ENCODE results near the gene TCF23.

TCF23 gene

GRCh38 chr2:27152796-27153464, 4.1 kb downstream of the TCF23 start:
- no peak overlapping the region for H3K27ac ChIP-seq (ENCODE audit: low read depth, low read length)
- no peak overlapping the region for H3K4ac ChIP-seq (ENCODE audit: low read depth, low read length)
- no peak for DNase-seq
- H3K18ac ChIP-seq (ENCODE audit: low read length): no peak overlapping the region
- no peak overlapping the region for H2AK5ac ChIP-seq (ENCODE audit: low read length)
- no peaks in the 10 kb centered on the region for H3K79me1 ChIP-seq (ENCODE audit: low read length)
- no peak overlapping the region for H2BK120ac ChIP-seq (ENCODE audit: low read depth, low read length)
- H3K9ac ChIP-seq (ENCODE audit: low read length): no peak overlapping the region
- H3K56ac ChIP-seq (ENCODE audit: low read length): no peak overlapping the region
- no peak overlapping the region for H2BK5ac ChIP-seq (ENCODE audit: low read length)
- no peaks in the 10 kb centered on the region for H3K79me2 ChIP-seq (ENCODE audit: control insufficient read depth, insufficient read depth, low read length)
- H3K36me3 ChIP-seq (ENCODE audit: control insufficient read depth, insufficient read depth, low read length): no peaks in the 10 kb centered on the region
- no peak overlapping the region for H2BK15ac ChIP-seq (replicated peaks; ENCODE audit: low read depth)
- no peak overlapping the region for H4K5ac ChIP-seq (ENCODE audit: low read length)
- no peak overlapping the region for H4K8ac ChIP-seq (ENCODE audit: low read depth, low read length)
- H3K4me3 ChIP-seq (ENCODE audit: low read length): no peak overlapping the region
- no peaks in the 10 kb centered on the region for H3K4me1 ChIP-seq (ENCODE audit: control insufficient read depth, low read depth, low read length)
- no CpG with 5 or more reads among the region's 2 CpGs for WGBS (ENCODE audit: extremely low coverage, insufficient coverage, low lambda C conversion rate)
- H3K4me2 ChIP-seq (ENCODE audit: low read length): no peak overlapping the region
- no peaks in the 10 kb centered on the region for H3K27me3 ChIP-seq (ENCODE audit: insufficient read depth, low read length, poor library complexity)
- no peak overlapping the region for H3K23ac ChIP-seq (ENCODE audit: low read length)

- H3K4me1 ChIP-seq (ENCODE audit: control insufficient read depth, low read depth, low read length): no peaks in the 10 kb centered on the region
- no peak overlapping the region for H2AK5ac ChIP-seq (ENCODE audit: low read length)
- no peak overlapping the region for H3K27ac ChIP-seq (ENCODE audit: low read depth, low read length)
- DNase-seq: no peak
- no peaks in the 10 kb centered on the region for H3K79me1 ChIP-seq (ENCODE audit: low read length)
- H4K5ac ChIP-seq (ENCODE audit: low read length): no peak overlapping the region
- no peaks in the 10 kb centered on the region for H3K36me3 ChIP-seq (ENCODE audit: control insufficient read depth, insufficient read depth, low read length)
- no peak overlapping the region for H4K8ac ChIP-seq (ENCODE audit: low read depth, low read length)
- H3K79me2 ChIP-seq (ENCODE audit: control insufficient read depth, insufficient read depth, low read length): no peaks in the 10 kb centered on the region
- H3K9ac ChIP-seq (ENCODE audit: low read length): no peak overlapping the region
- H3K56ac ChIP-seq (ENCODE audit: low read length): no peak overlapping the region
- H3K4me3 ChIP-seq (ENCODE audit: low read length): no peak overlapping the region
- no peaks in the 10 kb centered on the region for H3K27me3 ChIP-seq (ENCODE audit: insufficient read depth, low read length, poor library complexity)
- WGBS (ENCODE audit: extremely low coverage, insufficient coverage, low lambda C conversion rate): no CpG with 5 or more reads among the region's 6 CpGs
- H2BK15ac ChIP-seq (replicated peaks; ENCODE audit: low read depth): no peak overlapping the region
- no peak overlapping the region for H3K4ac ChIP-seq (ENCODE audit: low read depth, low read length)
- H3K18ac ChIP-seq (ENCODE audit: low read length): no peak overlapping the region
- H2BK5ac ChIP-seq (ENCODE audit: low read length): no peak overlapping the region
- H3K23ac ChIP-seq (ENCODE audit: low read length): no peak overlapping the region
- no peak overlapping the region for H2BK120ac ChIP-seq (ENCODE audit: low read depth, low read length)
- no peak overlapping the region for H3K4me2 ChIP-seq (ENCODE audit: low read length)
These were observed 5.7 kb downstream of the TCF23 start for GRCh38 chr2:27154488-27154887.

- H3K79me1 ChIP-seq (ENCODE audit: low read length): no peaks in the 10 kb centered on the region
- H3K23ac ChIP-seq (ENCODE audit: low read length): no peak overlapping the region
- H3K18ac ChIP-seq (ENCODE audit: low read length): no peak overlapping the region
- H3K36me3 ChIP-seq (ENCODE audit: control insufficient read depth, insufficient read depth, low read length): no peaks in the 10 kb centered on the region
- H2AK5ac ChIP-seq (ENCODE audit: low read length): no peak overlapping the region
- H3K4ac ChIP-seq (ENCODE audit: low read depth, low read length): no peak overlapping the region
- H3K9ac ChIP-seq (ENCODE audit: low read length): no peak overlapping the region
- H2BK15ac ChIP-seq (replicated peaks; ENCODE audit: low read depth): no peak overlapping the region
- H3K4me2 ChIP-seq (ENCODE audit: low read length): no peak overlapping the region
- H3K4me3 ChIP-seq (ENCODE audit: low read length): no peak overlapping the region
- H4K8ac ChIP-seq (ENCODE audit: low read depth, low read length): no peak overlapping the region
- no peak for DNase-seq
- WGBS (ENCODE audit: extremely low coverage, insufficient coverage, low lambda C conversion rate): no CpG with 5 or more reads among the region's 9 CpGs
- no peaks in the 10 kb centered on the region for H3K27me3 ChIP-seq (ENCODE audit: insufficient read depth, low read length, poor library complexity)
- H3K56ac ChIP-seq (ENCODE audit: low read length): no peak overlapping the region
- H3K79me2 ChIP-seq (ENCODE audit: control insufficient read depth, insufficient read depth, low read length): no peaks in the 10 kb centered on the region
- H2BK5ac ChIP-seq (ENCODE audit: low read length): no peak overlapping the region
- no peaks in the 10 kb centered on the region for H3K4me1 ChIP-seq (ENCODE audit: control insufficient read depth, low read depth, low read length)
- H2BK120ac ChIP-seq (ENCODE audit: low read depth, low read length): no peak overlapping the region
- H3K27ac ChIP-seq (ENCODE audit: low read depth, low read length): no peak overlapping the region
- no peak overlapping the region for H4K5ac ChIP-seq (ENCODE audit: low read length)
These were observed 6.3 kb downstream of the TCF23 start for GRCh38 chr2:27155069-27155520.

- Histone ChIP-seq H3K18ac (ENCODE audit: low read length) (no peak overlapping the region), H2BK15ac (replicated peaks; ENCODE audit: low read depth) (no peak overlapping the region)
These were observed 9.7 kb downstream of the TCF23 start for GRCh38 chr2:27158468-27158867.

GRCh38 chr2:27159271-27159670, 10.5 kb downstream of the TCF23 start:
- H2BK15ac ChIP-seq (replicated peaks; ENCODE audit: low read depth): no peak overlapping the region
- no peak for DNase-seq
- H3K9ac ChIP-seq (ENCODE audit: low read length): no peak overlapping the region
- no CpG with 5 or more reads among the region's 6 CpGs for WGBS (ENCODE audit: extremely low coverage, insufficient coverage, low lambda C conversion rate)
- H3K27me3 ChIP-seq (ENCODE audit: insufficient read depth, low read length, poor library complexity): no peaks in the 10 kb centered on the region
- H3K4me3 ChIP-seq (ENCODE audit: low read length): no peak overlapping the region
- H3K27ac ChIP-seq (ENCODE audit: low read depth, low read length): no peak overlapping the region
- H4K5ac ChIP-seq (ENCODE audit: low read length): no peak overlapping the region
- H3K23ac ChIP-seq (ENCODE audit: low read length): no peak overlapping the region
- no peak overlapping the region for H3K4ac ChIP-seq (ENCODE audit: low read depth, low read length)
- H3K4me1 ChIP-seq (ENCODE audit: control insufficient read depth, low read depth, low read length): no peaks in the 10 kb centered on the region
- no peak overlapping the region for H3K56ac ChIP-seq (ENCODE audit: low read length)
- H2BK120ac ChIP-seq (ENCODE audit: low read depth, low read length): no peak overlapping the region
- no peaks in the 10 kb centered on the region for H3K79me2 ChIP-seq (ENCODE audit: control insufficient read depth, insufficient read depth, low read length)
- no peak overlapping the region for H2AK5ac ChIP-seq (ENCODE audit: low read length)
- H3K36me3 ChIP-seq (ENCODE audit: control insufficient read depth, insufficient read depth, low read length): no peaks in the 10 kb centered on the region
- no peak overlapping the region for H4K8ac ChIP-seq (ENCODE audit: low read depth, low read length)
- no peak overlapping the region for H2BK5ac ChIP-seq (ENCODE audit: low read length)
- H3K18ac ChIP-seq (ENCODE audit: low read length): no peak overlapping the region
- no peak overlapping the region for H3K4me2 ChIP-seq (ENCODE audit: low read length)
- no peaks in the 10 kb centered on the region for H3K79me1 ChIP-seq (ENCODE audit: low read length)

More at GRCh38 chr2:27158468-27158867, 9.7 kb downstream of the TCF23 start:
- no peaks in the 10 kb centered on the region for H3K4me1 ChIP-seq (ENCODE audit: control insufficient read depth, low read depth, low read length)
- no peaks in the 10 kb centered on the region for H3K79me2 ChIP-seq (ENCODE audit: control insufficient read depth, insufficient read depth, low read length)
- no CpG with 5 or more reads among the region's 6 CpGs for WGBS (ENCODE audit: extremely low coverage, insufficient coverage, low lambda C conversion rate)
- no peaks in the 10 kb centered on the region for H3K79me1 ChIP-seq (ENCODE audit: low read length)
- H3K23ac ChIP-seq (ENCODE audit: low read length): no peak overlapping the region
- no peak overlapping the region for H4K5ac ChIP-seq (ENCODE audit: low read length)
- H3K4ac ChIP-seq (ENCODE audit: low read depth, low read length): no peak overlapping the region
- H2BK120ac ChIP-seq (ENCODE audit: low read depth, low read length): no peak overlapping the region
- H4K8ac ChIP-seq (ENCODE audit: low read depth, low read length): no peak overlapping the region
- H3K36me3 ChIP-seq (ENCODE audit: control insufficient read depth, insufficient read depth, low read length): no peaks in the 10 kb centered on the region
- no peak overlapping the region for H3K4me2 ChIP-seq (ENCODE audit: low read length)
- H2BK5ac ChIP-seq (ENCODE audit: low read length): no peak overlapping the region
- no peak overlapping the region for H3K27ac ChIP-seq (ENCODE audit: low read depth, low read length)
- no peaks in the 10 kb centered on the region for H3K27me3 ChIP-seq (ENCODE audit: insufficient read depth, low read length, poor library complexity)
- no peak overlapping the region for H2AK5ac ChIP-seq (ENCODE audit: low read length)
- H3K56ac ChIP-seq (ENCODE audit: low read length): no peak overlapping the region
- H3K4me3 ChIP-seq (ENCODE audit: low read length): no peak overlapping the region
- no peak for DNase-seq
- H3K9ac ChIP-seq (ENCODE audit: low read length): no peak overlapping the region

GRCh38 chr2:27160191-27160590, 11.4 kb downstream of the TCF23 start:
- WGBS (ENCODE audit: extremely low coverage, insufficient coverage, low lambda C conversion rate): no CpG with 5 or more reads among the region's 9 CpGs
- no peak overlapping the region for H4K8ac ChIP-seq (ENCODE audit: low read depth, low read length)
- H3K79me1 ChIP-seq (ENCODE audit: low read length): no peaks in the 10 kb centered on the region
- H3K4me1 ChIP-seq (ENCODE audit: control insufficient read depth, low read depth, low read length): no peaks in the 10 kb centered on the region
- no peaks in the 10 kb centered on the region for H3K79me2 ChIP-seq (ENCODE audit: control insufficient read depth, insufficient read depth, low read length)
- DNase-seq: no peak
- H3K56ac ChIP-seq (ENCODE audit: low read length): no peak overlapping the region
- H3K4ac ChIP-seq (ENCODE audit: low read depth, low read length): no peak overlapping the region
- H3K4me2 ChIP-seq (ENCODE audit: low read length): no peak overlapping the region
- no peaks in the 10 kb centered on the region for H3K36me3 ChIP-seq (ENCODE audit: control insufficient read depth, insufficient read depth, low read length)
- H3K9ac ChIP-seq (ENCODE audit: low read length): no peak overlapping the region
- H2BK120ac ChIP-seq (ENCODE audit: low read depth, low read length): no peak overlapping the region
- no peak overlapping the region for H2AK5ac ChIP-seq (ENCODE audit: low read length)
- no peak overlapping the region for H3K27ac ChIP-seq (ENCODE audit: low read depth, low read length)
- H3K18ac ChIP-seq (ENCODE audit: low read length): no peak overlapping the region
- H3K23ac ChIP-seq (ENCODE audit: low read length): no peak overlapping the region
- H3K4me3 ChIP-seq (ENCODE audit: low read length): no peak overlapping the region
- no peaks in the 10 kb centered on the region for H3K27me3 ChIP-seq (ENCODE audit: insufficient read depth, low read length, poor library complexity)
- no peak overlapping the region for H4K5ac ChIP-seq (ENCODE audit: low read length)
- H2BK5ac ChIP-seq (ENCODE audit: low read length): no peak overlapping the region
- H2BK15ac ChIP-seq (replicated peaks; ENCODE audit: low read depth): no peak overlapping the region
